ENCODE measurements around the gene FER.

FER gene

DNA sequence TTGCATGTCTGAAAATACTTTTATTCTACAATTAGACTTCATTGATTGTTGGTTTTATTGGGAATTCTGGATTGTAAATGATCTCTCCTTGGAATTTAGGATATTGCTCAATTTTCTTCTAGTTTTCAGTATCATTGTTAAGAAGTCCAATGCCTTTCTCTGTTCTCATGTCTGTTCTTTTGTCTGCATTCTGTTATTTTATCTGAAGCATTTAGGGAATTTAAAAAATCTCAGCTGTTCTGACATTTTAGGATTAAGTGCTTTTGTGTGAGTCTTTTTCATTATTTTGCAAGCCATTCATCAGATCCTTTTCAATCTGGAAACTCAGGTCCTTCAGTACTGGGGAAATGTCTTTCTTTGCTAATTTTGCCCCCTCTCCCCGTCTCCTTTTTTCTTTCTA is 4.4 kb upstream of the FER start:
- TF ChIP-seq, protein P1, sequence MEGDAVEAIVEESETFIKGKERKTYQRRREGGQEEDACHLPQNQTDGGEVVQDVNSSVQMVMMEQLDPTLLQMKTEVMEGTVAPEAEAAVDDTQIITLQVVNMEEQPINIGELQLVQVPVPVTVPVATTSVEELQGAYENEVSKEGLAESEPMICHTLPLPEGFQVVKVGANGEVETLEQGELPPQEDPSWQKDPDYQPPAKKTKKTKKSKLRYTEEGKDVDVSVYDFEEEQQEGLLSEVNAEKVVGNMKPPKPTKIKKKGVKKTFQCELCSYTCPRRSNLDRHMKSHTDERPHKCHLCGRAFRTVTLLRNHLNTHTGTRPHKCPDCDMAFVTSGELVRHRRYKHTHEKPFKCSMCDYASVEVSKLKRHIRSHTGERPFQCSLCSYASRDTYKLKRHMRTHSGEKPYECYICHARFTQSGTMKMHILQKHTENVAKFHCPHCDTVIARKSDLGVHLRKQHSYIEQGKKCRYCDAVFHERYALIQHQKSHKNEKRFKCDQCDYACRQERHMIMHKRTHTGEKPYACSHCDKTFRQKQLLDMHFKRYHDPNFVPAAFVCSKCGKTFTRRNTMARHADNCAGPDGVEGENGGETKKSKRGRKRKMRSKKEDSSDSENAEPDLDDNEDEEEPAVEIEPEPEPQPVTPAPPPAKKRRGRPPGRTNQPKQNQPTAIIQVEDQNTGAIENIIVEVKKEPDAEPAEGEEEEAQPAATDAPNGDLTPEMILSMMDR (IDR thresholded peaks at IDR 0.05; ENCODE audit: low read depth, low read length): no peak
- in situ Hi-C loops (cut with HindIII; ENCODE audit: low sequenced_read_pairs): no loop called here
- H3K4me3 ChIP-seq (ENCODE audit: low read depth, low read length): no peak overlapping the region
- no peak for DNase-seq (ENCODE audit: low read depth, low spot score)

DNA sequence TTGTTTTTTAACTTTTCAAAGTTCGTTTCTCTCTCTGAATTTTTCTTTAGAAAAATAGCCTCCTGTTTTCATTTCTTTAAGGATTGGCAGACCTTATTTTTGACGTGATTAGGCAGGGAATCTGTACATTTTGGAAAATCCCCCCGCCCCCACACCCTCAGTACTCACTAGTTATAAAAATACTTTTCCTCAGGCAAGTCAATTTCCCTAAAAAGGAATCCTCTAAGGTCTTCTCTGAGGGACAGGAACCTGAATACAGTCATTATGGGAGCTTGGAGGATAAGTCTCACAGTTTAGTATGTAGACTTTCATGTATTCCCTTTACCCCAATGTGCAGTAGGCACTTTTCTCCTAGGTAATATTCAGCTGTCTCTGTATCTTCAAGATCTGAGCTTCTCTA is 3.9 kb upstream of the FER start:
- no peak for DNase-seq (ENCODE audit: low read depth, low spot score)
- in situ Hi-C loops (cut with HindIII; ENCODE audit: low sequenced_read_pairs): no loop called here
- H3K4me3 ChIP-seq (ENCODE audit: low read depth, low read length): no peak overlapping the region
- TF ChIP-seq, protein P1 (IDR thresholded peaks at IDR 0.05; ENCODE audit: low read depth, low read length): no peak

DNA sequence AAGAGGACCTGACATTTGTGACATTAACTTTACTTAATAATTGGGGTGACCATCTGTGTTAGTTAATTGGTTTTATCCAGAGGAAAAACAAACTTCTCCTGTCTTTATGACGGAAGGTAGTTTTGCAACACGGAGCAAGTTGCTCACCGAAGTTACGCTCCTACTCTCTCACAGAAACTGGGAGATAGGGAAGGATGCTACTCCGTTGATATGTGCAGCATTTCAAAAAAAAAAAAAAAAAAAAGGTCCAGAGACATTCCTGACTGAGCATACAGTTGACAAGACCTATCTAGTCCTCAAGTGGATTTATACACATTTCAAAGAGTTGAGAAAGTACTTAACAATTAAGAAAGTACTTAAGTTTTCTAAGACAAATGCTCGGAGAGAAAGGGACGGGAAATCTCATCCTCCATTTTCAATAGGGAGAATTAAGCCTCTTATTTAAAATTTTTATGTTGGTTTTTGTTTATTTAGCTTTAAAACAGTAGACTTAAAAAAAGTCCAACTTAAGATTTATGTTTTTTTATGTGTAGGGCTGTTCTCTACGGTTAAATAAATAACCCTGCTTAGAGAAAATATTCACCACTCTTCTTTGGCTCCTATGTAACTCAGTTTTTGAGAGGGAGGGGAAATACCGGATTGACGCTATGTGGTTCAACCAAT is 455 bp upstream of the FER start:
- no peak for DNase-seq (ENCODE audit: low read depth, low spot score)
- TF ChIP-seq, protein P1 (IDR thresholded peaks at IDR 0.05; ENCODE audit: low read depth, low read length): no peak
- H3K4me3 ChIP-seq (ENCODE audit: low read depth, low read length): peak overlapping the region; percentile 75
- in situ Hi-C loops (cut with HindIII; ENCODE audit: low sequenced_read_pairs): no loop called here

DNA sequence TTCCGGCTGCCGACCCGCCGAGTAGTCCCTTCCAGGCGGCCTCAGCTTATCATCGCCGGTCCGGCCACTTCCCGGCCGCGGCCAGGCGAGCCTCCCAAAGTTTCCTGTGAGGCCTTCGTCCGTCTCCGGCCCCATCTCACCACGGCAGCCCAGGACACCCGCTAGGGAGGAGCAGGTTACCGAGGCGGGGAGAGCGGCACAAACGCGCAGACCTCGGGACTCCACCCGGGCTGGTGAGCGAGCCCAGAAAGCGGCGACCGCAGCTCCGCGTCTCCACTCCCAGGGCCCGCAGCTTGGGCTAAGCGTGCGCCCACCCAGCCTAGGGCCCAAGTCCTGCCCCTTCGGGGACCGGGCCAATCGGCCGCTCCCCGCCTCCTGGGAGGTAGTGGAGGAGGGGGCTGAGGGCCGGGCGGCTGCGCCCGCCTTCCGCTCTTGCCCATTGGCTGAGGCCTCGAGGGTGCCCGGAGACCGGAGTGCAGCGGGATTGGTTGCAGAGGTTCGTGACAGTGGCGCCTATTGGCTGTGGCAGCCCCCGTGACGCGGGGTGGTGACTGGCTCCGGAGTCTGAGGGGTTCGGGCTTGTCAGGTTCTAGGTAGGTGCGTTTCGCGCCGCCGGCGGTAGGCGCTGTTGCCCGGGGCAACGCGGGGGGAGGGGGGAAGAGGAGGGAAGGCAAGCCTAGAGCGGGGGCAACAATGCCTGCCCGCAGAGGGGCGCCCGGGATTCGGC is 867 bp downstream of the FER start:
- peak overlapping the region; percentile 75 for H3K4me3 ChIP-seq (ENCODE audit: low read depth, low read length)
- peak; percentile 100 for DNase-seq (ENCODE audit: low read depth, low spot score)
- in situ Hi-C loops (cut with HindIII; ENCODE audit: low sequenced_read_pairs): no loop called here
- TF ChIP-seq, protein P1 (IDR thresholded peaks at IDR 0.05; ENCODE audit: low read depth, low read length): no peak

DNA sequence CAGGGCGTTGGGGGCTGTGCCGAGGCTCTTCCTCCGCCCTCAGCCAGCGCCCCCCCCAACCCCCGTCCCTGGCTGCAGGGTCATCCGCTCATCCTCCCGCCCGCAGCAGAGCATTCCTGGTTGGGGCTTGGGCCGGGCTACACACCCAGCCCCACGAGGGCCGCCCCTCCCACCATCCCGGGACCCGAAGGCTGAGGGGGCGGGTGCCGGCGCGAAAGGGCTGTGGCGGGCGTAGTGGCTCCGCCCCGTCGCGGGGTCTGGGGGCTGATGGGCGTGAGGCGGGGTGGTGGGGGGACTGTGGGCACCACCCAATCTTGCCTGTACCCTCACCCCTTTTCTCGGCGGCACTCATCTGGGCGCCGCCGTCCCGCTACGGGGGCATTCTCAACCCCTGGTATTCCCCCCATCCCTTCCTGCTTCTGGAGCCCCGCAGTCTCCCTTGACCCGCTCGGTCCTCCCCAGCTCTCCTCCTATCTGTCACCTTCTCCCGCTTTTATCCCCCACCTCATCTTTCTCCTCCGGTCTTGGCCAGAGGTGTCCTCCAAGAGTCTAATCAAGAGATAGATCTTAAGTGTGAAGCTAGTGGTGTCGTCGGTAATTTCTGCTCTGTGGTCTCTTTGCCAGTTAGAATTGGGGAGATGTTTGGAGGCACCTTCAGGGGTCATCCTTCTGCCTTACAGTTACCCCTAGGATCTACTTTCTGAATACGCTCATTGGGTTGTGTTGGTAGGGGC is 1.6 kb downstream of the FER start:
- peak overlapping the region; percentile 75 for H3K4me3 ChIP-seq (ENCODE audit: low read depth, low read length)
- DNase-seq (ENCODE audit: low read depth, low spot score): peak; percentile 13
- TF ChIP-seq, protein P1 (IDR thresholded peaks at IDR 0.05; ENCODE audit: low read depth, low read length): no peak
- in situ Hi-C loops (cut with HindIII; ENCODE audit: low sequenced_read_pairs): no loop called here

DNA sequence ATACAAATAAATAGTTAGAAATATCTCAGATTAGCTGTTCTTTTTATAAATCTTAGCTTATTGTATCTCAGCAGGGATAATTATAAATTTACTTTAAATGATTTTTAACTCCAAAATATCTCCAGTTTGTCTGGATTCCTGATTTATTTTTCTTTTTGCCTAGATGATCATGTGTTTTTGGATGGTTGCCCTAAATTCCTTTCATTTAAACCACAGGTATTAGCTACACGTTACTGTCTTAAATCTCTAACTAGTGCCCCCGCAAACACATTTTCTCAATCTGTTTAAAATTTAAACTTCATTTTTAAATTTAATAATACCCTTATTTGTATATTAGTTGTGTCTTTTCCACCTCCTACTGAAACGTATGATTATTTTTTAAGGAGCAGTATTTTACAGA is 5.6 kb downstream of the FER start:
- in situ Hi-C loops (cut with HindIII; ENCODE audit: low sequenced_read_pairs): no loop called here
- TF ChIP-seq, protein P1 (IDR thresholded peaks at IDR 0.05; ENCODE audit: low read depth, low read length): no peak
- DNase-seq (ENCODE audit: low read depth, low spot score): peak; percentile 38
- H3K4me3 ChIP-seq (ENCODE audit: low read depth, low read length): no peak overlapping the region

All from astrocyte of the spinal cord (primary cell).